Transverse colon (tissue), 4 donors: ENCODE data around the gene CAMK2B. TPM values are rescaled to one million over a fixed set of nuclear protein-coding genes. Genes with fewer than 3 reads are reported as not detected.

Experiments used
- DNase-seq: peaks from one replicate; pipeline ENCODE4 v3.0.0-alpha.2; 2019
- H3K27ac ChIP-seq, 4 donors: fragments of 200-600 bp; sonication (generic); 2 replicates each; pipeline ENCODE4 v1.5.1; 2016 to 2018; ENCODE audit warnings: inconsistent platforms in 4 of 4
- H3K27me3 ChIP-seq: fragments of 200-600 bp; sonication (generic); 2 replicates; pipeline ENCODE4 v1.5.1; 2017; ENCODE audit warnings: inconsistent platforms
- H3K36me3 ChIP-seq, 4 donors: fragments of 200-600 bp; sonication (generic); 2 replicates each; pipeline ENCODE4 v1.5.1; 2017 to 2019; ENCODE audit warnings: inconsistent platforms in 4 of 4
- H3K4me1 ChIP-seq, 4 donors: fragments of 200-600 bp; sonication (generic); 2 replicates each; pipeline ENCODE4 v1.5.1; 2017 to 2020; ENCODE audit warnings: inconsistent platforms in 4 of 4
- H3K4me3 ChIP-seq, 4 donors: fragments of 200-600 bp; sonication (generic); 1 replicate in 1 of 4; 2 replicates in 3 of 4; pipeline versions ENCODE4 v1.5.1 to v1.6.1; 2017 to 2019; ENCODE audit warnings: inconsistent platforms in 4 of 4
- H3K9me3 ChIP-seq, 2 donors: fragments of 200-600 bp; sonication (generic); 2 replicates each; pipeline ENCODE4 v1.5.1; 2017 to 2019; ENCODE audit warnings: inconsistent platforms in 2 of 2
- EP300 ChIP-seq: sonication (generic); formaldehyde crosslinking; IDR thresholded peaks from one replicate; pipeline ENCODE4 v1.6.1; 2017; ENCODE audit warnings: antibody characterized with exemption, low read depth
- POLR2A ChIP-seq: fragments of 450-650 bp; IDR thresholded peaks from one replicate; pipeline ENCODE4 v1.6.1; 2016; ENCODE audit warnings: antibody characterized with exemption, mild to moderate bottlenecking, moderate library complexity
- POLR2AphosphoS5 ChIP-seq, 3 donors: sonication (generic); formaldehyde crosslinking; IDR thresholded peaks; one replicate each; pipeline ENCODE4 v1.6.1; 2016; ENCODE audit warnings: antibody characterized with exemption in 3 of 3
- WGBS, 2 donors: methylation state at CpG; one replicate each; pipeline ENCODE4 v1.1.5; 2018; ENCODE audit warnings: low coverage in 1 of 2; 5-methylcytosine and 5-hydroxymethylcytosine counted together
- in situ Hi-C, 4 donors: fragments of 200-750 bp; cut with MboI; loops; one replicate each; pipeline versions ENCODE4 v1.15.0 to v1.15.1; 2017; ENCODE audit warnings: low sequenced_read_pairs in 3 of 4, low pct_ligation_motif_present in 1 of 4, low pct_unique_long_range_greater_than_20kb in 1 of 4
- intact Hi-C: fragments of 100-400 bp; cut with DNase I; formaldehyde crosslinking; loops from one replicate; pipeline ENCODE4 v1.15.1; 2023; ENCODE audit warnings: low total_unique reads
- total RNA-seq, 4 donors: library from RNA; depleted of rRNA; stranded (reverse); fragments of >200 nt; gene quantifications; one replicate each; pipeline ENCODE4 v1.1.0, GENCODE V29; 2016
- TF ChIP-seq, protein P1 (sequence below), 5 experiments: fragments of 200-600 bp in 3 of 5; fragments of 450-650 bp in 2 of 5; sonication (generic) in 3 of 5; IDR thresholded peaks; 1 replicate in 2 of 5; 2 replicates in 3 of 5; pipeline ENCODE4 v1.5.1; 2016 to 2017; ENCODE audit warnings: antibody characterized with exemption in 5 of 5, inconsistent platforms in 3 of 5, mild to moderate bottlenecking in 2 of 5, moderate library complexity in 1 of 5

CAMK2B gene
- total RNA-seq, 4 donors from 2014 or later, result 0.16 to 2.8 (median 0.27) TPM; not detected in 1

DNA sequence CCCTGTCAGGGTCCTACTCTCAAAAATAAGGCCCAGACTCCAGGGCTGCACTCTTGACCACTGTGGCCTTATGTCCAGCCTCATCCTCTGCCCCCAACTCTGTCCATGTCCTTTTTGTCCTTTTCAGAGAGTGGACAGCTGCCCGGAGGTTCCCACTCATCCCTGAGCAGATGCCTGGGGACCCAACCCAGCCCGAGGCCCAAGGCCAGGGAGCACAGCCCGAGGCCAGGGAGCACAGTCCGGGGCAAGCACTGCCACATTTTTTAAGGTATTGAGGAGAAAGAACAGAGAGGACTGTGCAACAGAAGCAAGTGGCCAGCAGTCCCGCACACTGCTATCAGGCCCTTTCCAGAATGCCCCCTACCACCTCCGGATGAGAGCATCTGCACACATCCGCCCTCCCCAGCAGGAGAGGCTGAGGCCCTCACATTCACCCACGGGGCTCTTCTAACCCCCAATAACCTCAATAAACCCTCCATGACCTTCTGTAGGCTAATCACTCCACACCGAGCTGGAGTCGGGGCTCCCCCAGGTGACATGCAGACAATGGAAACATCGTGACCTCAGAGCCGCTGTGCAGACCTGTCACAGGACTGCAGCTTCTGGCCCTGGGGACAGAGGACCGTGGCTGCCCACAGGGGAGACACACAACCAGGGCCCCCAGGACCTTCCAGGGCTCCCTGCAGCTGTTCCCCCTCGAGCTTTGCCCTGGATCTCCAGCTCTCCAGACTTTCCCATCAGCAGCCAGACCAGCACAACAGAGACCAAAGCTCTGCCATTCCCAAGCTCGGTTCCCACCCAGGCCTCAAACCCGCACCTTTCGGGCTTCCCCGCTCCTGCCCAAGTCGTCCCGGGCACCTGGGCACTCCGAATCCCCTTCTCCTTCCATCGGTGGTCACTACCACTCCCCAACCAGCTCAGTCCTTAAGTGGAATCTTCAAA lies 51.4 kb downstream of the CAMK2B start:
- 79 to 86% methylated on average over 8 to 22 of the region's 22 CpGs for WGBS, 2 donors
- no peaks in the 10 kb centered on the region for H3K36me3 ChIP-seq
- DNase-seq, result no peak
- H3K27ac ChIP-seq, result no peak overlapping the region
- intact Hi-C loops (no loop called here), in situ Hi-C loops (no loop called here)
- H3K4me3 ChIP-seq, result no peak overlapping the region
- H3K9me3 ChIP-seq, result no peaks in the 10 kb centered on the region
- H3K27me3 ChIP-seq, result peaks cover 4% of the 10 kb centered on the region
- H3K4me1 ChIP-seq, result no peaks in the 10 kb centered on the region
- TF ChIP-seq POLR2AphosphoS5 (IDR thresholded peaks at IDR 0.05) (no peak), POLR2A (no peak), EP300 (no peak)
- TF ChIP-seq, protein P1, sequence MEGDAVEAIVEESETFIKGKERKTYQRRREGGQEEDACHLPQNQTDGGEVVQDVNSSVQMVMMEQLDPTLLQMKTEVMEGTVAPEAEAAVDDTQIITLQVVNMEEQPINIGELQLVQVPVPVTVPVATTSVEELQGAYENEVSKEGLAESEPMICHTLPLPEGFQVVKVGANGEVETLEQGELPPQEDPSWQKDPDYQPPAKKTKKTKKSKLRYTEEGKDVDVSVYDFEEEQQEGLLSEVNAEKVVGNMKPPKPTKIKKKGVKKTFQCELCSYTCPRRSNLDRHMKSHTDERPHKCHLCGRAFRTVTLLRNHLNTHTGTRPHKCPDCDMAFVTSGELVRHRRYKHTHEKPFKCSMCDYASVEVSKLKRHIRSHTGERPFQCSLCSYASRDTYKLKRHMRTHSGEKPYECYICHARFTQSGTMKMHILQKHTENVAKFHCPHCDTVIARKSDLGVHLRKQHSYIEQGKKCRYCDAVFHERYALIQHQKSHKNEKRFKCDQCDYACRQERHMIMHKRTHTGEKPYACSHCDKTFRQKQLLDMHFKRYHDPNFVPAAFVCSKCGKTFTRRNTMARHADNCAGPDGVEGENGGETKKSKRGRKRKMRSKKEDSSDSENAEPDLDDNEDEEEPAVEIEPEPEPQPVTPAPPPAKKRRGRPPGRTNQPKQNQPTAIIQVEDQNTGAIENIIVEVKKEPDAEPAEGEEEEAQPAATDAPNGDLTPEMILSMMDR (IDR thresholded peaks at IDR 0.05), result no peak

DNA sequence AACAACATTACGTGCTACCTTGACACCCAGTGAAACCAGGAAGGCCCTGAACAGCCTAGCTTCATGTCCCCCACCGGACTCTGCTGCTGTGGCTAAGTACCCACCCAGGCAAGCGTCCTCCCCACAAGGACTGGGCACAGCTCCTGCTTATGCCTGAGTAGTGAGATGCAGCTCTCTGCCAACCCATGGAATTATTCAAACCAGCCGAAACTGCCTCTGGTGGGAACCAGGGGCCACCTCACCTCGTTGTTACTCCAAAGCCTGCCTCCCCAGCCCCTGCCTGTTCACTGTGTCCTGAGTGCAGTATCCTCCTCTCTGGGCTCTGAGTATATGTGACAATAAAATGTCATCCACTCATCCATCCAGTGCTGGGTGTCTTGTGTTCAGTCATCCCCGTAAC lies 52.4 kb downstream of the CAMK2B start:
- Histone ChIP-seq H3K27me3 (peaks cover 4% of the 10 kb centered on the region), H3K4me3 (no peak overlapping the region), H3K27ac (no peak overlapping the region), H3K36me3 (no peaks in the 10 kb centered on the region), H3K9me3 (no peaks in the 10 kb centered on the region), H3K4me1 (no peaks in the 10 kb centered on the region)
- in situ Hi-C loops (no loop called here), intact Hi-C loops (no loop called here)
- 82% methylated on average over 6 of the region's 6 CpGs; no CpG with 5 or more reads in 1 of the 2 donors for WGBS, 2 donors
- TF ChIP-seq, protein P1 (IDR thresholded peaks at IDR 0.05), result no peak
- TF ChIP-seq POLR2A (no peak), POLR2AphosphoS5 (IDR thresholded peaks at IDR 0.05) (no peak), EP300 (no peak)
- DNase-seq, result no peak

DNA sequence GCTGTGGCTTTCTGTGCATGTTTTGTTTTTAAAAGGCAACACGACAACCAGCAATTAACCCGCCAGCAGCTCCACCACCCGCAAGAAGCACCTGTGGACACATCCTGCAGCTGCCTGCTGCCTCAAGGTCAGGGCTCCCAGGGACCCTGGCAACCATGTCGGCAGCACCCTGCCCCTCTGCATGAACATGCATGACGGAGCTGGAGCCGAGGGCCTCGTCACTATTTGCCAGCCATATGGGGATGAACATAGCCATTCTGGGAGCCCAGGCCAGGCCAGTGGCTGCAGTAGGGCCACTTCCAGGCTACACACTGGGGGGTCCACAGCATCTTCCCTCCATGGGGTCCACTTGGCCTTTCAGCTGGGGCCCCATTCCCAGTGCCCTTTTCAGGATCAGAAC lies 52.9 kb downstream of the CAMK2B start:
- Histone ChIP-seq H3K9me3 (no peaks in the 10 kb centered on the region), H3K4me1 (no peaks in the 10 kb centered on the region), H3K36me3 (no peaks in the 10 kb centered on the region), H3K27ac (no peak overlapping the region), H3K4me3 (no peak overlapping the region), H3K27me3 (peaks cover 4% of the 10 kb centered on the region)
- TF ChIP-seq, protein P1 (IDR thresholded peaks at IDR 0.05), result no peak
- TF ChIP-seq POLR2AphosphoS5 (IDR thresholded peaks at IDR 0.05), result no peak
- TF ChIP-seq EP300, result no peak
- no peak for TF ChIP-seq POLR2A
- WGBS, 2 donors, result 62% methylated on average over 5 of the region's 7 CpGs; no CpG with 5 or more reads in 1 of the 2 donors
- DNase-seq, result no peak
- in situ Hi-C loops (no loop called here), intact Hi-C loops (no loop called here)

DNA sequence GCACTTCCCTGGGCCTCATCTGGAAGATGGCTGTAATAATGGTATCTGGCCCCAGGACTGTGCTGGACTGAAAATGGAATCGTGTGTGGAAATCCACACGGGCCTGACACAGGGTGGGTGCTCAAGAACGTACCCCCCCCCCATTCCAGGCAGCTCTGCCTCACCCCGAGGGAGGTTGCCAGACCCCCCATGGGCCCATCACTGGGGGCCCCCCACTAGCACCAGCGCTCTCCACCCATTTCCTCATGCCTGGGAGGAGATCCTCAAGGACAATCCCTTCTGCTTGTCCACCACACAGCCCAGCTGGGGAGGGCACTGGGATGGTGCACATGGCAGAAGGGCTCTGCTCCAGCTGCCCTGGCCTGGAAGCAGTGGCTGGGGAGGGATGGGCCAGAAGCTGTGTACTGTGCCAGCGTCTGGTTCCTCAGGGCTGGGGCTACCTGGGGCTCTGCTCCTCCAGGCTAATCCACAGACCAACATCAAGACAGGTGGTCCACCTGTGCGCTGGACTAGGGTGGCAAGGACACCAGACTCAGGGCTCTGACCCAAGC lies 55.4 kb downstream of the CAMK2B start:
- intact Hi-C loops (no loop called here), in situ Hi-C loops (no loop called here)
- Histone ChIP-seq H3K4me3 (no peak overlapping the region), H3K27me3 (no peaks in the 10 kb centered on the region), H3K36me3 (no peaks in the 10 kb centered on the region), H3K27ac (no peak overlapping the region), H3K9me3 (no peaks in the 10 kb centered on the region), H3K4me1 (no peaks in the 10 kb centered on the region)
- no peak for DNase-seq
- 84% methylated on average over 6 of the region's 7 CpGs; no CpG with 5 or more reads in 1 of the 2 donors for WGBS, 2 donors
- TF ChIP-seq EP300, result no peak
- TF ChIP-seq POLR2A, result no peak
- TF ChIP-seq, protein P1 (IDR thresholded peaks at IDR 0.05), result no peak
- no peak for TF ChIP-seq POLR2AphosphoS5 (IDR thresholded peaks at IDR 0.05)
